SK-N-SH (cell line): ENCODE results near the gene RUVBL1. TPM values are rescaled to one million over a fixed set of nuclear protein-coding genes. Genes with fewer than 3 reads are reported as not detected.

Experiments
- CTCF ChIA-PET: fragments of 300-600, 350-600 bp; formaldehyde crosslinking; extraction: SDS; loops from one replicate; lab custom pipeline; 2021; lab: Yijun Ruan, JAX
- POLR2A ChIA-PET: fragments of 350-600 bp; sonication (Branson Sonifier 250); formaldehyde crosslinking; extraction: SDS; loops from one replicate; lab custom pipeline; 2020; ENCODE audit warnings: antibody characterized with exemption, inconsistent platforms; lab: Yijun Ruan, JAX
- DNase-seq: peaks from one replicate; pipeline ENCODE4 v3.0.0; 2012
- H2AFZ ChIP-seq: fragments of 200-600 bp; sonication (generic); 2 replicates; pipeline ENCODE4 v1.8.1; 2016; ENCODE audit warnings: antibody characterized with exemption, mild to moderate bottlenecking, low read depth
- H3F3A ChIP-seq: fragments of 200-600 bp; sonication (generic); replicated peaks from 2 replicates; pipeline ENCODE3; 2016; ENCODE audit warnings: antibody characterized with exemption, mild to moderate bottlenecking; ENCODE audit not compliant: insufficient read depth
- H3K27ac ChIP-seq, 2 experiments: fragments of 200-500 bp in 1 of 2; fragments of 200-600 bp in 1 of 2; sonication (Bioruptor generic) in 1 of 2; sonication (generic), shearing (Covaris generic) in 1 of 2; 2 replicates each; pipeline versions ENCODE4 v1.5.1 to v1.6.1; 2014 to 2016; ENCODE audit warnings: low read depth in 2 of 2, inconsistent platforms in 1 of 2, low read length in 1 of 2, mild to moderate bottlenecking in 1 of 2, mixed read lengths in 1 of 2
- H3K27me3 ChIP-seq: fragments of 200-600 bp; sonication (generic), shearing (Covaris generic); 2 replicates; pipeline ENCODE4 v1.6.1; 2016; ENCODE audit warnings: mixed run types; ENCODE audit not compliant: insufficient read depth
- H3K36me3 ChIP-seq, 2 experiments: fragments of 200-500 bp in 1 of 2; fragments of 200-600 bp in 1 of 2; sonication (Bioruptor generic) in 1 of 2; sonication (generic) in 1 of 2; replicated peaks in 1 of 2; 2 replicates each; pipeline versions ENCODE3 to v1.5.1; 2014 to 2016; ENCODE audit warnings: low read length in 1 of 2, mild to moderate bottlenecking in 1 of 2; ENCODE audit not compliant: insufficient read depth in 2 of 2, control insufficient read depth in 1 of 2
- H3K4me1 ChIP-seq, 2 experiments: fragments of 200-500 bp in 1 of 2; fragments of 200-600 bp in 1 of 2; sonication (Bioruptor generic) in 1 of 2; sonication (generic), shearing (Covaris generic) in 1 of 2; 2 replicates each; pipeline versions ENCODE4 v1.5.1 to v1.6.1; 2014 to 2016; ENCODE audit warnings: low read depth in 1 of 2, low read length in 1 of 2, mixed run types in 1 of 2; ENCODE audit not compliant: insufficient read depth in 2 of 2, control insufficient read depth in 1 of 2
- H3K4me2 ChIP-seq: fragments of 200-600 bp; sonication (generic), shearing (Covaris generic); 2 replicates; pipeline ENCODE4 v1.6.1; 2017; ENCODE audit warnings: mixed run types
- H3K4me3 ChIP-seq, 2 experiments: fragments of 200-500 bp in 1 of 2; fragments of 200-600 bp in 1 of 2; sonication (Bioruptor generic) in 1 of 2; sonication (generic), shearing (Covaris generic) in 1 of 2; 2 replicates each; pipeline versions ENCODE4 v1.5.1 to v1.8.1; 2014 to 2016; ENCODE audit warnings: low read depth in 2 of 2, inconsistent platforms in 1 of 2, low read length in 1 of 2, mild to moderate bottlenecking in 1 of 2, mixed read lengths in 1 of 2, moderate library complexity in 1 of 2
- H3K79me2 ChIP-seq: fragments of 200-600 bp; sonication (generic); 2 replicates; pipeline ENCODE4 v1.8.1; 2017; ENCODE audit warnings: mild to moderate bottlenecking; ENCODE audit not compliant: insufficient read depth
- H3K9ac ChIP-seq: fragments of 200-600 bp; sonication (generic); 2 replicates; pipeline ENCODE4 v1.6.1; 2017; ENCODE audit warnings: mixed run types
- H3K9me2 ChIP-seq: fragments of 200-600 bp; sonication (generic); 2 replicates; pipeline ENCODE4 v1.6.1; 2017; ENCODE audit warnings: mixed run types
- H3K9me3 ChIP-seq: fragments of 200-600 bp; sonication (generic); 2 replicates; pipeline ENCODE4 v1.6.1; 2017; ENCODE audit warnings: mixed run types, mild to moderate bottlenecking, moderate library complexity
- H4K20me1 ChIP-seq: fragments of 200-600 bp; sonication (generic); 2 replicates; pipeline ENCODE4 v1.6.1; 2017; ENCODE audit warnings: mild to moderate bottlenecking, mixed run types; ENCODE audit not compliant: insufficient read depth
- CHD2 ChIP-seq: fragments of 150-350 bp; IDR thresholded peaks from 2 replicates; pipeline ENCODE4 v1.6.1; 2018; ENCODE audit warnings: low read length; ENCODE audit not compliant: partially characterized antibody
- CTCF ChIP-seq: fragments of 200-600 bp; sonication (generic); IDR thresholded peaks from 2 replicates; pipeline ENCODE4 v1.6.1; 2017; ENCODE audit warnings: antibody characterized with exemption, mild to moderate bottlenecking, moderate library complexity
- EP300 ChIP-seq, 2 experiments: IDR thresholded peaks; 2 replicates each; pipeline versions ENCODE4 v1.4.0 to v1.6.1; 2012; ENCODE audit warnings: borderline replicate concordance in 1 of 2, low read depth in 1 of 2, low read length in 1 of 2
- EZH2phosphoT487 ChIP-seq: fragments of 200-600 bp; sonication (generic); IDR thresholded peaks from 2 replicates; pipeline ENCODE4 v1.6.1; 2017; ENCODE audit warnings: low read depth, mixed run types, mild to moderate bottlenecking, antibody characterized with exemption, moderate library complexity, borderline replicate concordance
- FOXJ3 ChIP-seq: sonication (generic); formaldehyde crosslinking; IDR thresholded peaks from 2 replicates; pipeline ENCODE4 v1.5.1; 2020; ENCODE audit warnings: mild to moderate bottlenecking, missing genetic modification reagents
- GATA2 ChIP-seq: sonication (generic); formaldehyde crosslinking; IDR thresholded peaks from 2 replicates; pipeline ENCODE4 v1.5.0; 2020; ENCODE audit warnings: mild to moderate bottlenecking, missing genetic modification reagents
- JUND ChIP-seq: IDR thresholded peaks from 2 replicates; pipeline ENCODE4 v1.4.0; 2012
- MXI1 ChIP-seq: IDR thresholded peaks from 2 replicates; pipeline ENCODE4 v1.6.1; 2012; ENCODE audit warnings: mild to moderate bottlenecking, low read depth, low read length, improper control_type of control experiment
- NRF1 ChIP-seq: IDR thresholded peaks from 2 replicates; pipeline ENCODE4 v1.6.1; 2012; ENCODE audit warnings: low read depth, mild to moderate bottlenecking, low read length
- RAD21 ChIP-seq: IDR thresholded peaks from 2 replicates; pipeline ENCODE4 v1.6.1; 2012; ENCODE audit warnings: mild to moderate bottlenecking, low read length
- RCOR1 ChIP-seq: fragments of 150-350 bp; IDR thresholded peaks from 2 replicates; pipeline ENCODE4 v1.6.1; 2017; ENCODE audit warnings: antibody characterized with exemption, low read length
- RFX5 ChIP-seq: IDR thresholded peaks from 2 replicates; pipeline ENCODE4 v1.6.1; 2012; ENCODE audit warnings: mild to moderate bottlenecking, improper control_type of control experiment, low read length
- RXRA ChIP-seq: IDR thresholded peaks from 2 replicates; pipeline ENCODE4 v1.4.0; 2012; ENCODE audit warnings: low read depth, mild to moderate bottlenecking, borderline replicate concordance
- SMC3 ChIP-seq: IDR thresholded peaks from 2 replicates; pipeline ENCODE4 v1.6.1; 2012; ENCODE audit warnings: low read depth, low read length, improper control_type of control experiment
- TAF1 ChIP-seq: IDR thresholded peaks from 2 replicates; pipeline ENCODE4 v1.6.1; 2012; ENCODE audit warnings: low read depth, mild to moderate bottlenecking, low read length, moderate library complexity, borderline replicate concordance
- TCF12 ChIP-seq: IDR thresholded peaks from 2 replicates; pipeline ENCODE4 v1.4.0; 2012
- TEAD4 ChIP-seq: IDR thresholded peaks from 2 replicates; pipeline ENCODE4 v1.4.0; 2012; ENCODE audit warnings: mild to moderate bottlenecking, borderline replicate concordance; ENCODE audit not compliant: insufficient read depth
- WGBS: methylation state at CpG from one replicate; pipeline ENCODE4 v1.1.6; 2017; ENCODE audit warnings: low lambda C conversion rate; 5-methylcytosine and 5-hydroxymethylcytosine counted together
- polyA plus RNA-seq, 3 experiments: library from polyadenylated mRNA; depleted of rRNA; stranded (reverse); fragments of >200 nt; gene quantifications; 2 replicates each; pipeline ENCODE4 v1.2.3, GENCODE V29; 2012
- TF ChIP-seq, protein P1 (sequence below): IDR thresholded peaks from 2 replicates; pipeline ENCODE4 v1.4.0; 2012; ENCODE audit warnings: low read depth, borderline replicate concordance
- TF ChIP-seq, protein P2 (sequence below): IDR thresholded peaks from 2 replicates; pipeline ENCODE4 v1.6.1; 2012; ENCODE audit warnings: mild to moderate bottlenecking, low read depth, low read length, moderate library complexity

Gene RUVBL1
- polyA plus RNA-seq, 1 of the 3 experiments (the other 2 are of a cell fraction), result 140 TPM

- CTCF ChIA-PET, result interaction anchor here (0.5 to 6.8 kb wide), 73 partner anchors 9 to 446 kb away, joined by 3 to 38 read pairs (median 4); no protein-coding TSS in a partner anchor
- TF ChIP-seq CHD2, result peak; percentile 45
- no peak for TF ChIP-seq RFX5
- TF ChIP-seq TCF12, result peak; percentile 20; the same call in 1 of the 2 replicates
- TF ChIP-seq, protein P1, sequence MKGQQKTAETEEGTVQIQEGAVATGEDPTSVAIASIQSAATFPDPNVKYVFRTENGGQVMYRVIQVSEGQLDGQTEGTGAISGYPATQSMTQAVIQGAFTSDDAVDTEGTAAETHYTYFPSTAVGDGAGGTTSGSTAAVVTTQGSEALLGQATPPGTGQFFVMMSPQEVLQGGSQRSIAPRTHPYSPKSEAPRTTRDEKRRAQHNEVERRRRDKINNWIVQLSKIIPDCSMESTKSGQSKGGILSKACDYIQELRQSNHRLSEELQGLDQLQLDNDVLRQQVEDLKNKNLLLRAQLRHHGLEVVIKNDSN, result no peak
- TF ChIP-seq CTCF, result peak; percentile 92
- TF ChIP-seq NRF1, result no peak
- peak; percentile 98 for TF ChIP-seq RAD21
- peak; percentile 92 for TF ChIP-seq SMC3
- peak; percentile 53 for TF ChIP-seq GATA2
- TF ChIP-seq RCOR1, result peak; percentile 62; the same call in 1 of the 2 replicates
- peak; percentile 74; the same call in 1 of the 2 replicates for TF ChIP-seq MXI1
- peak in 1 of 2 experiments; percentile 40; a peak in 1 of 4 replicates for TF ChIP-seq EP300 (IDR thresholded peaks at IDR 0.05; ENCODE audit: borderline replicate concordance in 1 of 2, low read depth in 1 of 2, low read length in 1 of 2)
- no peak for TF ChIP-seq RXRA
- TF ChIP-seq, all 33 proteins: peak for 9
- no peak overlapping the region for H2AFZ ChIP-seq
- H3F3A ChIP-seq, result no peaks in the 10 kb centered on the region
- H3K4me2 ChIP-seq, result no peak overlapping the region
- peak overlapping the region in 1 of 2 experiments; percentile 76; a peak in 2 of 4 replicates for H3K27ac ChIP-seq
- peaks cover 8% of the 10 kb centered on the region; the same call in 1 of the 2 replicates for H3K79me2 ChIP-seq
- peaks cover 0 to 73% of the 10 kb centered on the region in 2 experiments; a peak in 2 of 4 replicates for H3K4me1 ChIP-seq
- DNase-seq, result peak; percentile 80
- no peaks in the 10 kb centered on the region for H3K36me3 ChIP-seq
- WGBS, result 10% methylated on average over 5 of the region's 5 CpGs
- POLR2A ChIA-PET, result interaction anchor here (0.8 to 1.0 kb wide), 2 partner anchors 146 to 317 kb away, joined by 3 read pairs; no protein-coding TSS in a partner anchor
- H3K9me2 ChIP-seq, result no peaks in the 10 kb centered on the region
- no peak overlapping the region for H3K9ac ChIP-seq
- no peaks in the 10 kb centered on the region for H3K9me3 ChIP-seq
- H3K27me3 ChIP-seq, result no peaks in the 10 kb centered on the region
- H4K20me1 ChIP-seq, result 0 out of 2 replicates have a peak, but pooled peaks cover 6% of the 10 kb centered on the region
- H3K4me3 ChIP-seq, result no peak overlapping the region; a peak in 1 of 4 replicates
Observed at GRCh38 chr3:128170866-128171516, 47.4 kb upstream of the RUVBL1 start.

GRCh38 chr3:128168836-128169235 lies 45.2 kb upstream of the RUVBL1 start:
- Histone ChIP-seq H3K4me1 (peaks cover 0 to 60% of the 10 kb centered on the region in 2 experiments; a peak in 2 of 4 replicates), H3K4me2 (no peak overlapping the region), H3K27ac (peak overlapping the region in 1 of 2 experiments; percentile 92; a peak in 2 of 4 replicates), H3K9me2 (no peaks in the 10 kb centered on the region), H2AFZ (no peak overlapping the region), H3F3A (no peaks in the 10 kb centered on the region), H3K79me2 (peaks cover 8% of the 10 kb centered on the region; the same call in 1 of the 2 replicates), H3K27me3 (no peaks in the 10 kb centered on the region), H3K9me3 (no peaks in the 10 kb centered on the region), H3K36me3 (no peaks in the 10 kb centered on the region), H4K20me1 (0 out of 2 replicates have a peak, but pooled peaks cover 6% of the 10 kb centered on the region), H3K4me3 (no peak overlapping the region), H3K9ac (no peak overlapping the region)
- ChIA-PET POLR2A (interaction anchor here (1.4 kb wide), 1 partner anchor 15 kb away, joined by 5 read pairs; the partner anchor contains the start of gene EEFSEC), CTCF (interaction anchor here (1.0 to 6.8 kb wide), 5 partner anchors 74 to 416 kb away, joined by 3 to 38 read pairs (median 4); no protein-coding TSS in a partner anchor)
- no peak for DNase-seq
- WGBS, result 93% methylated on average over 4 of the region's 4 CpGs
- TF ChIP-seq FOXJ3 (no peak), NRF1 (no peak), RXRA (no peak), JUND (no peak), EZH2phosphoT487 (no peak), TCF12 (no peak), RFX5 (no peak), TEAD4 (no peak), RCOR1 (no peak), CHD2 (no peak), TAF1 (no peak)
- TF ChIP-seq, protein P2, sequence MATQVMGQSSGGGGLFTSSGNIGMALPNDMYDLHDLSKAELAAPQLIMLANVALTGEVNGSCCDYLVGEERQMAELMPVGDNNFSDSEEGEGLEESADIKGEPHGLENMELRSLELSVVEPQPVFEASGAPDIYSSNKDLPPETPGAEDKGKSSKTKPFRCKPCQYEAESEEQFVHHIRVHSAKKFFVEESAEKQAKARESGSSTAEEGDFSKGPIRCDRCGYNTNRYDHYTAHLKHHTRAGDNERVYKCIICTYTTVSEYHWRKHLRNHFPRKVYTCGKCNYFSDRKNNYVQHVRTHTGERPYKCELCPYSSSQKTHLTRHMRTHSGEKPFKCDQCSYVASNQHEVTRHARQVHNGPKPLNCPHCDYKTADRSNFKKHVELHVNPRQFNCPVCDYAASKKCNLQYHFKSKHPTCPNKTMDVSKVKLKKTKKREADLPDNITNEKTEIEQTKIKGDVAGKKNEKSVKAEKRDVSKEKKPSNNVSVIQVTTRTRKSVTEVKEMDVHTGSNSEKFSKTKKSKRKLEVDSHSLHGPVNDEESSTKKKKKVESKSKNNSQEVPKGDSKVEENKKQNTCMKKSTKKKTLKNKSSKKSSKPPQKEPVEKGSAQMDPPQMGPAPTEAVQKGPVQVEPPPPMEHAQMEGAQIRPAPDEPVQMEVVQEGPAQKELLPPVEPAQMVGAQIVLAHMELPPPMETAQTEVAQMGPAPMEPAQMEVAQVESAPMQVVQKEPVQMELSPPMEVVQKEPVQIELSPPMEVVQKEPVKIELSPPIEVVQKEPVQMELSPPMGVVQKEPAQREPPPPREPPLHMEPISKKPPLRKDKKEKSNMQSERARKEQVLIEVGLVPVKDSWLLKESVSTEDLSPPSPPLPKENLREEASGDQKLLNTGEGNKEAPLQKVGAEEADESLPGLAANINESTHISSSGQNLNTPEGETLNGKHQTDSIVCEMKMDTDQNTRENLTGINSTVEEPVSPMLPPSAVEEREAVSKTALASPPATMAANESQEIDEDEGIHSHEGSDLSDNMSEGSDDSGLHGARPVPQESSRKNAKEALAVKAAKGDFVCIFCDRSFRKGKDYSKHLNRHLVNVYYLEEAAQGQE, result no peak
